GM12874 (cell line): ENCODE data around the gene TMEM134.

Experiments
- TF ChIP-seq, protein P1 (sequence below): IDR thresholded peaks from 2 replicates; pipeline ENCODE4 v1.5.1; 2011; ENCODE audit warnings: low read depth, mild to moderate bottlenecking, control low read depth, low read length, moderate library complexity; ENCODE audit not compliant: insufficient read depth

The TMEM134 gene, protein sequence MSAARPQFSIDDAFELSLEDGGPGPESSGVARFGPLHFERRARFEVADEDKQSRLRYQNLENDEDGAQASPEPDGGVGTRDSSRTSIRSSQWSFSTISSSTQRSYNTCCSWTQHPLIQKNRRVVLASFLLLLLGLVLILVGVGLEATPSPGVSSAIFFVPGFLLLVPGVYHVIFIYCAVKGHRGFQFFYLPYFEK

DNA sequence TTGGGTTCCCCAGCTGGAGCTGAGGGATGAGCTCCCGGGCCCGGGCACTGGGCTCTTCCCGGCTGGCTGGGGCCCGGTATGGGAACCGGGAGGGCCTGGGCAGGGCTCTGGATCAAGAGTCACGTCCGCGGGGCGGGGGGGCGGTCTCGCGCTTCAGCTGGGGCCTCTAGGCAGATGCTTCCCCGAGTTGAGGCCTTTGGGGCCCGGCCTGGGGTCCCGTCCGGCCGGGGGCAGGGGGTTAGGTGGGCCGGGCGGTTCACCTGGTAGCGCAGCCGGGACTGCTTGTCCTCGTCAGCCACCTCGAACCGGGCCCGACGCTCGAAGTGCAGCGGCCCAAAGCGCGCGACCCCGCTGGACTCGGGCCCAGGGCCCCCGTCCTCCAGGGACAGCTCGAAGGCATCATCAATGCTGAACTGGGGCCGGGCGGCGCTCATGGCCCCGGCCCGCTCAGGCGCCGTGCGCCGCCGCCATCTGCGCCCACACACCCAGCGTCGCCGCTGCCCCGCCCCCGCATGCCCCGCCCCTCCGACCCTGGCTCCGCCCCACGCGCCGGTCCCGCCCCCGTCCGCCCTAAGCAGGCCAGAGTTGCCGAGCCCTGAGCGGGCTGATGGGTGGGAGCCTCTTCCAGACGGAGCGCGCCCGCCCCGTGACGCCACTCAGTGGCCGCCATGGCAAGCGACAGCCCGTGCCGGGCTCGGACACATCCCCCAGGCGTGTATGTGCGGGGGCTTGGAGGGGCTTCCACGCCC lies at the start of gene TMEM134:
Gene TMEM134, minus strand, starts transcription at position 493 of the 749 bp plus-strand sequence. Its CDS starts 59 bp downstream, at position 434.
- TF ChIP-seq, protein P1, sequence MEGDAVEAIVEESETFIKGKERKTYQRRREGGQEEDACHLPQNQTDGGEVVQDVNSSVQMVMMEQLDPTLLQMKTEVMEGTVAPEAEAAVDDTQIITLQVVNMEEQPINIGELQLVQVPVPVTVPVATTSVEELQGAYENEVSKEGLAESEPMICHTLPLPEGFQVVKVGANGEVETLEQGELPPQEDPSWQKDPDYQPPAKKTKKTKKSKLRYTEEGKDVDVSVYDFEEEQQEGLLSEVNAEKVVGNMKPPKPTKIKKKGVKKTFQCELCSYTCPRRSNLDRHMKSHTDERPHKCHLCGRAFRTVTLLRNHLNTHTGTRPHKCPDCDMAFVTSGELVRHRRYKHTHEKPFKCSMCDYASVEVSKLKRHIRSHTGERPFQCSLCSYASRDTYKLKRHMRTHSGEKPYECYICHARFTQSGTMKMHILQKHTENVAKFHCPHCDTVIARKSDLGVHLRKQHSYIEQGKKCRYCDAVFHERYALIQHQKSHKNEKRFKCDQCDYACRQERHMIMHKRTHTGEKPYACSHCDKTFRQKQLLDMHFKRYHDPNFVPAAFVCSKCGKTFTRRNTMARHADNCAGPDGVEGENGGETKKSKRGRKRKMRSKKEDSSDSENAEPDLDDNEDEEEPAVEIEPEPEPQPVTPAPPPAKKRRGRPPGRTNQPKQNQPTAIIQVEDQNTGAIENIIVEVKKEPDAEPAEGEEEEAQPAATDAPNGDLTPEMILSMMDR, result peak; percentile 65

DNA sequence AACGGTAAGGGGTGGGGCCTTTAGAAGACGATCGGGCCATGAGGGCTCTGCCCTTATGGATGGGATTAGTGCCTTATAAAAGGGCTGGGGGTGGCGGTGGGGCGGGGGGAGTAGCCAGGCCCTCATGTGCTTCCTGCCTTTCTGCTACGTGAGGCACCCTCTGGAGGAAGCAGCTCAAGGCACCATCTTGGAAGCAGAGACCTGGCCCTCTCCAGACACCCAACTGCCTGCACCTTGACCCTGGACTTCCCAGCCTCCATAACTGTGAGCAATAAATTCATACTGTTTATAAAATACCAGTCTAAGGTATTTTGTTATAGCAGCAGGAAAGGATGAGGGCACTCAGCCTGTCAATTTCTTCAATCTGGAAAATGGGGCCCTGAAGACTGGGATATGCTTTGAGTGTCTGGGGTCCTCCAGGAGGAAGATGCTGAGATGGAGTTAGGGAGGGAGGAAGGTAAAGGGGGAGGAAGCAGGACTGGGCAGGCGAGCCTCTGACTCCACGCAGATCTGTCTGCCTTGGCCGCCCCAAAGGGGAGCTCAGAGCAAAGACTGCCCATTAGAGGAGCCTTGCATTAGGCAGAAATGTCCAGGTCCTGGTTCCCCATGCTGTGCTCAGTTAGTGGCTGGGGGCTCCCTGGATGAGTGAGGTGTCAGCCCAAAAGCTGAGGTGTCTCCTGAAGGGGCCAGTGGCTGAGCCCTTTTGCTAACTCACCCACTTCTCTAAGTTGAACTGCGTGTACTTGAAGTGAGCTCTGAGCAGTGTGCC lies 48.9 kb upstream of the TMEM134 start:
- TF ChIP-seq, protein P1, result no peak

DNA sequence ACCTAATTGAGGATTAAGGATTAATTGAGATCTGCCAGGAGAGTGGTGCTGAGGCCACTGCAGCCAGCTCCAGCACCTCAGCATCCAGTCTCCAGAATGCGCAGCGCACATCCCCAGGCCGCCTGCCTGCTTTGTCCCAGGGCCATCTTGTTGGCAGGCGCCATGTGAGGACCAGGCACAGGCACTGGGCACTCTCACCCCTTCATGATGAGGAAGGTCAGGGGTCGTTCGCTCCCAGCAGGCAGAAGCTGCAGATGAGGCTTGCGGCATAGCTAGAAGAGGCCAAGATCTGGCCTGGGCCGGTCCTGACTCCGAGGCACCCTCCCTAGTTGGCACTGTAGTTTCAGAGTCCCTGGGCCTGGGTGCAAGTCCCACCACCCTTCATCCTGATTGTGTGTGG lies 47.8 kb upstream of the TMEM134 start:
- TF ChIP-seq, protein P1, result no peak

DNA sequence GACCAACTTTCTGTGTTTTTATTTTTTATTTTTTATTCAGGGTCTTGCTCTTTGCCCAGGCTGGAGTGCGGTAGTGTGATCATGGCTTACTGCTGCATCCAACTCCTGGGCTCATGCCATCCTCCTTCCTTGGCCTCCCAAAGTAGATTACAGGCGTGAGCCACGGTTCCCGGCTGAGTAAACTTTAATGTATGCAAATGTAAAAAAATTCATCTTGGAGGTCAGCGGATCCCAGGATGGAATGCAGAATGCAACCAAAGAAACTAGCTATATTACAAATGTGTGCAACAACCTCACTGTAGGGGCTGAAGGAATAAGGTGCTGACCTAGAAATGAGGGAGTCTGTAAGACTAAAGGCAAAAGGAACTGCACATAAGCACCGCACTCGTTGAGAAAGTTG lies 45.1 kb upstream of the TMEM134 start:
- TF ChIP-seq, protein P1, result no peak

DNA sequence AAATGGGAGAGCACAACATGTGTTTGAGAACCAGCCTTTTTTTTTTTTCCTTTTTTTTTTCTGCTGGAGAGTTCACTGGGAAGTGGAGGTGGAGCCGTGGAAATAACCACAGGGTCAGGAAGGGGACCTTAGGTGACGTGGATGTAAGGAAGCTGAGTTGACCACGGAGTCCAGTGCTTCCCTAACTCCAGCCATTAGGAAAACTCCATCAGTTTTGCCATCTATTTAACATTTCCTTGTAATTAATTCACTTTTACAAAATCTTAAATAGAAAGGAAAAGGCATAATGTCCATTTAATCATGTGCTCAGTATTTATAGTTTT lies 40.9 kb upstream of the TMEM134 start:
- TF ChIP-seq, protein P1, result no peak

DNA sequence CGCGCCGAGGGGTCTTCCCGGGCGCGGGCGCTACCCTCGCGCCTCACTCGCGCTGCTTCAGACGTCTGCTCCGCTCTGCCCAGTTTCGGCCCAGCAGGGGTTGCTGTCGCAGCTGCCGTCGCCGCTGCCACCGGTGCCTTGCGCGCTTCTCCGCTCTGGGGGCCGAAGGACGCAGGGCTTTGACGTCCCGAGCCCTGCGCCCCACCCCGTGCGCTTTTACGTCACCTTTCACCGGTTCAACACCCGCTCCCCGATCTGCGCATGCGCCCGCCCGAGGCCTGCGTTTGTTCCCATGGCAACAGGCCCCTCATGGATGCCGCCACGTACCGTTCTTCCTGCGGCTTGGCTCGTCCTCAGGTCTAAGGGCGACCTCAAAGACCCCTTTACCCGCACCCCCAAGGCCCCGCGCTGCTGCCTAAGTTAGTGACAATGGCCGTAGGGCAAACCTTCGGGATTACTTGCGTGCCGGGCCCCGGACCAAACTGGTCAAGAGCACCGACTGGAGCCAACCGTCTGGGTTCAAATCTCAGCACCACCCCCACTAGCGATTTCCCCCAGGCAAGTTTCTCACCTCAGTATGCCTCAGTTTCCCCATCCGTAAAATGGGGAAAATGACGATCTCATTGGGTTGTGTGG lies 39.6 kb upstream of the TMEM134 start:
- TF ChIP-seq, protein P1, result no peak
